Endothelial cell of umbilical vein (primary cell): Measurements from ENCODE around the gene STK24. TPM values are rescaled to one million over a fixed set of nuclear protein-coding genes. Genes with fewer than 3 reads are reported as not detected.

Source experiments
- BruUV-seq: library from RNA; stranded (reverse); fragments of 400-500 nt; replicated peaks from 2 replicates; lab custom pipeline; 2021; lab: Mats Ljungman, UMichigan
- CTCF ChIA-PET: fragments of 300-600, 350-600 bp; sonication (Branson Sonifier 250); formaldehyde crosslinking; loops from one replicate; lab custom pipeline; 2021; ENCODE audit warnings: antibody characterized with exemption, inconsistent platforms; lab: Charles Lee
- POLR2A ChIA-PET: fragments of 300-600, 350-600 bp; sonication (Branson Sonifier 250); formaldehyde crosslinking; loops from one replicate; lab custom pipeline; 2021; ENCODE audit warnings: antibody characterized with exemption, inconsistent platforms; lab: Charles Lee
- DNase-seq: peaks from one replicate; pipeline ENCODE4 v3.0.0-alpha.2; 2011; ENCODE audit warnings: low read depth, low spot score
- FAIRE-seq: peaks from 2 replicates; lab custom pipeline; 2011; peaks lifted over from hg19 to GRCh38; lab: Jason Lieb, UNC
- H2AFZ ChIP-seq: 2 replicates; pipeline ENCODE4 v1.6.0; 2012; ENCODE audit warnings: low read depth, low read length, control low read depth, inconsistent platforms
- H3K27ac ChIP-seq: 2 replicates; pipeline ENCODE4 v1.5.1; 2011; ENCODE audit warnings: low read depth, mild to moderate bottlenecking, control low read depth, low read length, moderate library complexity; ENCODE audit not compliant: insufficient read depth
- H3K27me3 ChIP-seq, 2 experiments: 2 replicates each; pipeline versions ENCODE4 v1.6.0 to v1.6.1; 2011; ENCODE audit warnings: low read length in 2 of 2, mixed read lengths in 1 of 2; ENCODE audit not compliant: control insufficient read depth in 2 of 2, insufficient read depth in 2 of 2
- H3K36me3 ChIP-seq, 2 experiments: 2 replicates in 1 of 2; 3 replicates in 1 of 2; pipeline ENCODE4 v1.5.1; 2011; ENCODE audit warnings: low read length in 2 of 2, mild to moderate bottlenecking in 1 of 2, moderate library complexity in 1 of 2; ENCODE audit not compliant: control insufficient read depth in 2 of 2, insufficient read depth in 2 of 2; ENCODE audit errors: extremely low read depth in 1 of 2
- H3K4me1 ChIP-seq: 3 replicates; pipeline ENCODE4 v1.5.1; 2011; ENCODE audit warnings: mild to moderate bottlenecking, low read length; ENCODE audit not compliant: control insufficient read depth, insufficient read depth; ENCODE audit errors: extremely low read depth
- H3K4me2 ChIP-seq: 2 replicates; pipeline ENCODE4 v1.6.1; 2011; ENCODE audit warnings: low read length, control low read depth, mixed read lengths; ENCODE audit not compliant: insufficient read depth
- H3K4me3 ChIP-seq, 3 experiments: fragments of 200-600 bp in 1 of 3; sonication (generic), shearing (Covaris generic) in 1 of 3; replicated peaks in 1 of 3; 2 replicates each; pipeline ENCODE4 v1.5.1; 2011 to 2016; ENCODE audit warnings: control low read depth in 3 of 3, low read length in 3 of 3, mild to moderate bottlenecking in 2 of 3, inconsistent platforms in 1 of 3, low read depth in 1 of 3, moderate library complexity in 1 of 3; ENCODE audit not compliant: insufficient read depth in 1 of 3
- H3K79me2 ChIP-seq: 2 replicates; pipeline ENCODE4 v1.6.0; 2012; ENCODE audit warnings: low read length, inconsistent platforms; ENCODE audit not compliant: control insufficient read depth, insufficient read depth
- H3K9ac ChIP-seq: replicated peaks from 2 replicates; pipeline ENCODE3; 2011; ENCODE audit warnings: low read length, control low read depth; ENCODE audit not compliant: insufficient read depth; ENCODE audit errors: extremely low read depth
- H3K9me1 ChIP-seq: replicated peaks from 3 replicates; pipeline ENCODE4 v1.6.0; 2011; ENCODE audit warnings: mild to moderate bottlenecking, low read length; ENCODE audit not compliant: control insufficient read depth, insufficient read depth; ENCODE audit errors: extremely low read depth
- H3K9me3 ChIP-seq: replicated peaks from 2 replicates; pipeline ENCODE4 v1.5.1; 2012; ENCODE audit warnings: low read length, inconsistent platforms; ENCODE audit not compliant: control insufficient read depth, insufficient read depth
- H4K20me1 ChIP-seq: replicated peaks from 2 replicates; pipeline ENCODE3; 2011; ENCODE audit warnings: mild to moderate bottlenecking, low read length; ENCODE audit not compliant: control insufficient read depth, insufficient read depth; ENCODE audit errors: extremely low read depth
- EZH2 ChIP-seq: IDR thresholded peaks from 2 replicates; pipeline ENCODE4 v1.6.1; 2012; ENCODE audit warnings: borderline replicate concordance, low read depth, mild to moderate bottlenecking, moderate library complexity, low read length, inconsistent platforms; ENCODE audit not compliant: severe bottlenecking
- FOS ChIP-seq: IDR thresholded peaks from 2 replicates; pipeline ENCODE4 v1.6.1; 2011; ENCODE audit warnings: mild to moderate bottlenecking, low read length, moderate library complexity, borderline replicate concordance; ENCODE audit not compliant: insufficient read depth
- GATA2 ChIP-seq: IDR thresholded peaks from 2 replicates; pipeline ENCODE4 v1.7.0; 2011; ENCODE audit warnings: low read depth, mild to moderate bottlenecking, moderate library complexity, mixed read lengths, low read length; ENCODE audit not compliant: insufficient read length, insufficient read depth
- JUN ChIP-seq: IDR thresholded peaks from 2 replicates; pipeline ENCODE4 v1.6.1; 2011; ENCODE audit warnings: borderline replicate concordance, low read depth; ENCODE audit not compliant: insufficient read length, insufficient read depth
- MYC ChIP-seq: IDR thresholded peaks from one replicate; pipeline ENCODE4 v1.6.1; 2011; ENCODE audit warnings: mild to moderate bottlenecking, low read depth, low read length
- POLR2A ChIP-seq: IDR thresholded peaks from 2 replicates; pipeline ENCODE4 v1.6.1; 2012; ENCODE audit warnings: low read depth, mild to moderate bottlenecking, control low read depth, low read length
- POLR2AphosphoS5 ChIP-seq: IDR thresholded peaks from 2 replicates; pipeline ENCODE4 v1.6.1; 2012; ENCODE audit warnings: low read depth, mild to moderate bottlenecking, control low read depth, low read length, moderate library complexity; ENCODE audit not compliant: insufficient read depth
- dilution Hi-C: fragments of 300-500 bp; cut with MboI; formaldehyde crosslinking; loops from one replicate; pipeline ENCODE4 v1.15.0; 2019; ENCODE audit warnings: low sequenced_read_pairs; ENCODE audit not compliant: extremely low pct_ligation_motif_present
- intact Hi-C: fragments of 100-400 bp; cut with micrococcal nuclease; formaldehyde crosslinking; loops from one replicate; pipeline ENCODE4 v1.10.0; 2022
- polyA plus RNA-seq, 4 experiments: library from polyadenylated mRNA; depleted of rRNA in 3 of 4; stranded (reverse) in 3 of 4; unstranded in 1 of 4; fragments of >200 nt; gene quantifications; 2 replicates each; pipeline versions ENCODE4 v1.2.1 to v1.2.3, GENCODE V29; 2011 to 2012; ENCODE audit warnings: missing spikeins in 1 of 4
- total RNA-seq: library from RNA; stranded (reverse); gene quantifications from 2 replicates; pipeline ENCODE4 v1.2.3, GENCODE V29; 2021
- TF ChIP-seq, protein P1 (sequence below): IDR thresholded peaks from 2 replicates; pipeline ENCODE4 v1.6.1; 2011; ENCODE audit not compliant: insufficient read depth, insufficient read length
- TF ChIP-seq, protein P2 (sequence below), 2 donors: IDR thresholded peaks; 1 replicate in 1 of 2; 2 replicates in 1 of 2; pipeline ENCODE4 v1.5.1; 2011; ENCODE audit warnings: low read length in 2 of 2, mild to moderate bottlenecking in 2 of 2, moderate library complexity in 2 of 2, control low read depth in 1 of 2, inconsistent platforms in 1 of 2, low read depth in 1 of 2; ENCODE audit not compliant: insufficient read depth in 1 of 2; ENCODE audit errors: extremely low read depth in 1 of 2

STK24 gene
- total and polyA plus RNA-seq, 2 donors (not counting 3 experiments of a cell fraction or from before 2014, with no cell fraction given) = 43.3 to 100 TPM

DNA sequence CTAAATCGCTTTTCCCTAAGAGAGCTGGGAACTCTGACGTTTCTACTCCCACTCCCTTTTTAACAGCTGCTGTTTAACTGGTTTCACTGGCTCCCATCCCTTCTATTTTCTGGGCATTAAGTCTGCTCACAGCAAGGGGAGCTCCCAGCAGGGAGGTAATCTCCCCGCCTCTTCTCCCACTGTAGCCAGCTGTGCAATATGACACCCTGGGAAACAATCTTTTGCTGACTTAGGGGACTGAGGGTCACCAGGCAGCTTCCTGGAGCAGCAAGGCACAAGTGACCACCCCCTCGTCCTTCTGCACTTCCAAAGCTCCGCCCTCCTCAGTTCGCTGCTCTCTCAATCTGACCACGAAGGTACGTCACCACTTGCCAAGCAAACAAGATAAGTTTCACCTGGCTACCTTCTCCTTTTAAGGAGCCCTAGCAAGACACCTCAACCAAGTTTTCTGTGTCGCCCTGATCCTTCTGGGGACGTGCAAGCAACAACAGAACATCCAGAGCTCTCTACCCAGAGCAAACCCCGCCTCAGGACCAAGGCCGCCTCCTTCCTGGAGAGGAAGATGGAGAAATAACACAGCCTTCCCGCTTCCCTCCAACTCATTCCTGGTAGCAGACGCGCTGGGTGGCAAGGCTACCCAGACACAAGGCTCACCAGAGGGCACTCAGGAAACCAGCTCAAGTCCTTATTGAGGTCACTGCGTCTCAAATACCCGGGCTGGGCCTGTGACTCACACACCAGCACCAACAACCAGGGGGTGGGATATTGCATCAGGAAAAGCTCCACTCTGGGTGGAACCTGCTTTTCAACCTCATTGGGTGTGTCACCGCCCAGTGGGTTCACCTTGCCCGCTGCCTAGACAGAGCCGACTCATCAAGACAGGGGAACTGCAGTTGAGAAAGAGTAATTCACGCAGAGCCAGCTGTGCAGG, 92.4 kb downstream of the STK24 start:
- H2AFZ ChIP-seq = no peak overlapping the region
- TF ChIP-seq, protein P1, sequence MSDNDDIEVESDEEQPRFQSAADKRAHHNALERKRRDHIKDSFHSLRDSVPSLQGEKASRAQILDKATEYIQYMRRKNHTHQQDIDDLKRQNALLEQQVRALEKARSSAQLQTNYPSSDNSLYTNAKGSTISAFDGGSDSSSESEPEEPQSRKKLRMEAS = no peak
- peak; percentile 94 for TF ChIP-seq FOS
- no peak for TF ChIP-seq MYC
- peak; percentile 79 for TF ChIP-seq POLR2AphosphoS5
- peak; percentile 23 for TF ChIP-seq GATA2
- no peak for TF ChIP-seq EZH2
- TF ChIP-seq, protein P2, sequence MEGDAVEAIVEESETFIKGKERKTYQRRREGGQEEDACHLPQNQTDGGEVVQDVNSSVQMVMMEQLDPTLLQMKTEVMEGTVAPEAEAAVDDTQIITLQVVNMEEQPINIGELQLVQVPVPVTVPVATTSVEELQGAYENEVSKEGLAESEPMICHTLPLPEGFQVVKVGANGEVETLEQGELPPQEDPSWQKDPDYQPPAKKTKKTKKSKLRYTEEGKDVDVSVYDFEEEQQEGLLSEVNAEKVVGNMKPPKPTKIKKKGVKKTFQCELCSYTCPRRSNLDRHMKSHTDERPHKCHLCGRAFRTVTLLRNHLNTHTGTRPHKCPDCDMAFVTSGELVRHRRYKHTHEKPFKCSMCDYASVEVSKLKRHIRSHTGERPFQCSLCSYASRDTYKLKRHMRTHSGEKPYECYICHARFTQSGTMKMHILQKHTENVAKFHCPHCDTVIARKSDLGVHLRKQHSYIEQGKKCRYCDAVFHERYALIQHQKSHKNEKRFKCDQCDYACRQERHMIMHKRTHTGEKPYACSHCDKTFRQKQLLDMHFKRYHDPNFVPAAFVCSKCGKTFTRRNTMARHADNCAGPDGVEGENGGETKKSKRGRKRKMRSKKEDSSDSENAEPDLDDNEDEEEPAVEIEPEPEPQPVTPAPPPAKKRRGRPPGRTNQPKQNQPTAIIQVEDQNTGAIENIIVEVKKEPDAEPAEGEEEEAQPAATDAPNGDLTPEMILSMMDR (IDR thresholded peaks at IDR 0.05; ENCODE audit: extremely low read depth in 1 of 2, insufficient read depth in 1 of 2, low read depth in 1 of 2, low read length in 2 of 2) = no peak
- TF ChIP-seq JUN = peak; percentile 85
- peak; percentile 28 for TF ChIP-seq POLR2A
- H4K20me1 ChIP-seq = no peaks in the 10 kb centered on the region
- ChIA-PET CTCF (interaction anchor here (0.6 to 3.3 kb wide), 23 partner anchors 9 to 189 kb away, joined by 3 to 26 read pairs (median 5); partner anchors contain the start of gene STK24), POLR2A (interaction anchor here (0.6 to 1.7 kb wide), 7 partner anchors 20 to 98 kb away, joined by 3 to 6 read pairs (median 3); no protein-coding TSS in a partner anchor)
- FAIRE-seq (peak; percentile 99), DNase-seq (peak; percentile 96)
- H3K9ac ChIP-seq = peak overlapping the region; percentile 91
- H3K9me3 ChIP-seq = no peaks in the 10 kb centered on the region
- peaks cover 0 to 1% of the 10 kb centered on the region in 2 experiments for H3K36me3 ChIP-seq
- BruUV-seq = TSS peak; percentile 57
- H3K4me3 ChIP-seq = peak overlapping the region in 1 of 3 experiments; percentile 25
- intact Hi-C loops = loop anchor here (1.0 kb wide), 4 partner anchors 8 to 92 kb away; no protein-coding TSS in a partner anchor
- no peaks in the 10 kb centered on the region for H3K27me3 ChIP-seq
- no peaks in the 10 kb centered on the region for H3K9me1 ChIP-seq
- peak overlapping the region; percentile 99 for H3K27ac ChIP-seq
- dilution Hi-C loops = no loop called here
- H3K4me1 ChIP-seq = peaks cover 45% of the 10 kb centered on the region
- peaks cover 75% of the 10 kb centered on the region for H3K79me2 ChIP-seq
- H3K4me2 ChIP-seq = peak overlapping the region; percentile 82
